IPS-20b (cell line): Measurements from ENCODE around the gene HSF5.
"Not testable (repeated sequence)": the region's sequence is repeated elsewhere in the genome, so short reads cannot be mapped to it uniquely, and the experiment has no call there.

ENCODE experiments used
- H3K27ac ChIP-seq: one replicate; pipeline ENCODE4 v1.5.1; 2013; ENCODE audit warnings: low read length
- H3K27me3 ChIP-seq: 2 replicates; pipeline ENCODE4 v1.6.1; 2013; ENCODE audit warnings: mild to moderate bottlenecking, low read length, inconsistent platforms; ENCODE audit not compliant: insufficient read depth
- H3K36me3 ChIP-seq: 2 replicates; pipeline ENCODE4 v1.6.1; 2013; ENCODE audit warnings: low read depth, mild to moderate bottlenecking, inconsistent platforms, low read length, moderate library complexity; ENCODE audit not compliant: insufficient read depth
- H3K4me1 ChIP-seq: 2 replicates; pipeline ENCODE4 v1.6.1; 2013; ENCODE audit warnings: mild to moderate bottlenecking, control low read depth, inconsistent platforms, low read length, moderate library complexity; ENCODE audit not compliant: insufficient read depth
- H3K4me3 ChIP-seq: 2 replicates; pipeline ENCODE4 v1.5.1; 2013; ENCODE audit warnings: mild to moderate bottlenecking, low read length, inconsistent platforms
- H3K9ac ChIP-seq: 2 replicates; pipeline ENCODE4 v1.6.1; 2013; ENCODE audit warnings: low read depth, mild to moderate bottlenecking, inconsistent platforms, low read length, moderate library complexity
- H3K9me3 ChIP-seq: 2 replicates; pipeline ENCODE4 v1.6.1; 2013; ENCODE audit warnings: mild to moderate bottlenecking, low read depth, low read length, inconsistent platforms; ENCODE audit not compliant: insufficient read depth

HSF5 gene

GRCh38 chr17:58410714-58411407, 77.3 kb downstream of the HSF5 start:
- peaks cover 7% of the 10 kb centered on the region; the same call in 1 of the 2 replicates for H3K27me3 ChIP-seq

DNA sequence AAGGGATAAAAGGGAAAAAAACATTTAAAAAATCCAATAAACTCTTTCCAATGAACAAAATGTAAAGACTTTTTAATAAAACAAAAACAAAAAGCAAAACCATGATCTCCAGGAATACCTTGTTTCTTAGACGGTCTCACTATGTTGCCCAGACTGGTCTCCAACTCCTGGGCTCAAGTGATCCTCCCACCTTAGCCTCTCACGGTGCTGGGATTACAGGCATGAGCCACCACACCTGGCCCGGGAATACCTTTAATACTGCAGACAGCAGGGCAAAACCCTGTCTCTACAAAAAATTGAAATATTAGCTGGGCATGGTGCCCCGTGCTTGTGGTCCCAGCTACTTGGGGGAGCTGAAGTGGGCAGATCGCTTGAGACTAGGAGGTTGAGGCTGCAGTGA, 78.8 kb downstream of the HSF5 start:
- Histone ChIP-seq H3K4me1 (peaks cover 3% of the 10 kb centered on the region; the same call in 1 of the 2 replicates), H3K27ac (no peak overlapping the region), H3K9ac (no peak overlapping the region), H3K4me3 (no peak overlapping the region), H3K27me3 (peaks cover 20% of the 10 kb centered on the region; the same call in 1 of the 2 replicates), H3K9me3 (no peaks in the 10 kb centered on the region), H3K36me3 (no peaks in the 10 kb centered on the region)

More at GRCh38 chr17:58410714-58411407, 77.3 kb downstream of the HSF5 start:
- Histone ChIP-seq H3K9ac (no peak overlapping the region), H3K36me3 (no peaks in the 10 kb centered on the region), H3K27ac (no peak overlapping the region), H3K9me3 (no peaks in the 10 kb centered on the region), H3K4me3 (no peak overlapping the region), H3K4me1 (no peaks in the 10 kb centered on the region)

GRCh38 chr17:58403311-58403710, 84.9 kb downstream of the HSF5 start:
- Histone ChIP-seq H3K27me3 (peaks cover 81% of the 10 kb centered on the region), H3K4me3 (no peak overlapping the region), H3K27ac (no peak overlapping the region), H3K4me1 (peaks cover 26% of the 10 kb centered on the region; the same call in 1 of the 2 replicates), H3K9ac (no peak overlapping the region), H3K36me3 (no peaks in the 10 kb centered on the region), H3K9me3 (no peaks in the 10 kb centered on the region)

DNA sequence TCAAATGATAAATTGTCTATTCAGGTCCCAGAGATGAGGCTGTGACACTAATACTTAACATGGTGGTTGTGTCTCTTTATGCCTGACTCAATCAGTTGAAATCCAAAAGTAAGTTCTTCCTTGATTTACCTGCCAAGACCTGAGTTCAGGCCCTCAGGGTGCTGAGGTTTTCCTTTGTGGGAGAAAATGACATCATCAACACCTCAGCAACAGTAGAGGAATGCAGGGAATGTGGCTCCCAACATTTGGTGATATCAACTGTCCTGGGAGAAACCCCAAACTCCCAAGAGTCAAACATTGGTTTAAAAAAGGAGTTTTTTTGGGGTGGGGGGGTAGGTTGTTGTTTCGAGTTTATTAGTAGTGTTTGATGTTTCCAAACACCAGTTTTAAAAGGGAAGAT, 85.5 kb downstream of the HSF5 start:
- Histone ChIP-seq H3K9me3 (no peaks in the 10 kb centered on the region), H3K4me1 (peaks cover 26% of the 10 kb centered on the region; the same call in 1 of the 2 replicates), H3K4me3 (no peak overlapping the region), H3K36me3 (no peaks in the 10 kb centered on the region), H3K27ac (no peak overlapping the region), H3K9ac (no peak overlapping the region), H3K27me3 (peaks cover 88% of the 10 kb centered on the region)

DNA sequence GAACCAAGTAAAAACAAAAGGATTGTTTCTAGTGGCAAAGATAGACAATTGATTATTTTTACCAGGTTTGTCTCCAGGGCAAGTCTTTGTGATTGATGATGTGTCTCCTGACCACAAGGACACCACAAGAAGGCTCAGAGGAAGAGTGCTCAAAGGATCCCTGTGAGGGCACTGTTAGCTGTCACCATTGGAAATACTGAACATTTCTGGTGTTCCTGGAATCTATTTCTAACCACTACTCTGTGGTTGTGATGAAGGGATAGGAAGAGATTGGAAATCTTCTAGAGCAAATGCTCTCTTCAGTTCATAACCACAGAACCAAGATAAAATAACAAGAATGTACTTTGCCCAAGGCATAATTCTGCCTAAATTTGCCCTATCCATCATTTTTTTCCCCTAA, 86.2 kb downstream of the HSF5 start:
- H3K4me1 ChIP-seq, result peaks cover 26% of the 10 kb centered on the region; the same call in 1 of the 2 replicates
- H3K27ac ChIP-seq, result no peak overlapping the region
- H3K27me3 ChIP-seq, result peaks cover 94% of the 10 kb centered on the region
- H3K9me3 ChIP-seq, result no peaks in the 10 kb centered on the region
- H3K4me3 ChIP-seq, result no peak overlapping the region
- no peak overlapping the region for H3K9ac ChIP-seq
- no peaks in the 10 kb centered on the region for H3K36me3 ChIP-seq

GRCh38 chr17:58401287-58401686, 86.9 kb downstream of the HSF5 start:
- Histone ChIP-seq H3K4me3 (no peak overlapping the region), H3K27ac (no peak overlapping the region), H3K4me1 (peaks cover 26% of the 10 kb centered on the region; the same call in 1 of the 2 replicates), H3K36me3 (no peaks in the 10 kb centered on the region), H3K9ac (no peak overlapping the region), H3K27me3 (peaks cover 98% of the 10 kb centered on the region), H3K9me3 (no peaks in the 10 kb centered on the region)

- Histone ChIP-seq H3K9me3 (no peaks in the 10 kb centered on the region), H3K27me3 (peaks cover 98% of the 10 kb centered on the region), H3K9ac (no peak overlapping the region), H3K36me3 (no peaks in the 10 kb centered on the region), H3K4me3 (no peak overlapping the region), H3K27ac (no peak overlapping the region), H3K4me1 (peaks cover 25% of the 10 kb centered on the region; the same call in 1 of the 2 replicates)
These were observed 87.4 kb downstream of the HSF5 start for GRCh38 chr17:58400826-58401225.

GRCh38 chr17:58399974-58400373, 88.2 kb downstream of the HSF5 start:
- Histone ChIP-seq H3K4me1 (peaks cover 23% of the 10 kb centered on the region; the same call in 1 of the 2 replicates), H3K27ac (no peak overlapping the region)

GRCh38 chr17:58398574-58399266, 89.5 kb downstream of the HSF5 start:
- H3K27ac ChIP-seq, result no peak overlapping the region

More at GRCh38 chr17:58399974-58400373, 88.2 kb downstream of the HSF5 start:
- Histone ChIP-seq H3K36me3 (no peaks in the 10 kb centered on the region), H3K27me3 (peaks cover 98% of the 10 kb centered on the region), H3K4me3 (no peak overlapping the region), H3K9ac (no peak overlapping the region), H3K9me3 (no peaks in the 10 kb centered on the region)

GRCh38 chr17:58397421-58397820, 90.8 kb downstream of the HSF5 start:
- H3K36me3 ChIP-seq, H3K4me3 ChIP-seq, H3K9ac ChIP-seq, H3K27ac ChIP-seq, H3K9me3 ChIP-seq: not testable (repeated sequence)
- H3K27me3 ChIP-seq, result peaks cover 82% of the 10 kb centered on the region
- peaks cover 12% of the 10 kb centered on the region; the same call in 1 of the 2 replicates for H3K4me1 ChIP-seq

More at GRCh38 chr17:58398574-58399266, 89.5 kb downstream of the HSF5 start:
- H3K9ac ChIP-seq, result no peak overlapping the region
- H3K27me3 ChIP-seq, result peaks cover 95% of the 10 kb centered on the region
- no peaks in the 10 kb centered on the region for H3K9me3 ChIP-seq
- H3K36me3 ChIP-seq, result no peaks in the 10 kb centered on the region
- H3K4me1 ChIP-seq, result peaks cover 22% of the 10 kb centered on the region; the same call in 1 of the 2 replicates
- no peak overlapping the region for H3K4me3 ChIP-seq

GRCh38 chr17:58396173-58396572, 92.0 kb downstream of the HSF5 start:
- Histone ChIP-seq H3K27ac (no peak overlapping the region), H3K27me3 (peaks cover 70% of the 10 kb centered on the region), H3K9ac (no peak overlapping the region), H3K36me3 (no peaks in the 10 kb centered on the region), H3K4me1 (peaks cover 7% of the 10 kb centered on the region; the same call in 1 of the 2 replicates), H3K9me3 (no peaks in the 10 kb centered on the region), H3K4me3 (no peak overlapping the region)
